DND-41 (cell line): ENCODE measurements around the gene VWC2L.

Source experiments
- CTCF ChIP-seq: IDR thresholded peaks from 2 replicates; pipeline ENCODE4 v1.5.1; 2012; ENCODE audit warnings: borderline replicate concordance, low read length, moderate library complexity, mild to moderate bottlenecking; ENCODE audit not compliant: poor library complexity, severe bottlenecking; ENCODE audit errors: extremely low read depth
- EZH2 ChIP-seq: IDR thresholded peaks from 3 replicates; pipeline ENCODE4 v1.6.1; 2012; ENCODE audit warnings: borderline replicate concordance, low read depth, mild to moderate bottlenecking, moderate library complexity, low read length, inconsistent platforms; ENCODE audit not compliant: severe bottlenecking

GRCh38 chr2:214560618-214561190 lies 149.8 kb downstream of the VWC2L start:
- TF ChIP-seq CTCF (no peak), EZH2 (no peak)
